Osteocyte (in vitro differentiated cells): Measurements from ENCODE around the gene CTNNA2. TPM values are rescaled to one million over a fixed set of nuclear protein-coding genes. Genes with fewer than 3 reads are reported as not detected.
"Not testable (repeated sequence)": the region's sequence is repeated elsewhere in the genome, so short reads cannot be mapped to it uniquely, and the experiment has no call there.

ENCODE experiments used
- DNase-seq: peaks from one replicate; pipeline ENCODE4 v3.0.0; 2021; ENCODE audit warnings: mixed read lengths; ENCODE audit not compliant: unreplicated experiment; ENCODE audit errors: extremely low spot score
- H3K27ac Mint-ChIP-seq: one replicate; pipeline ENCODE4 v1.8.0; 2021; ENCODE audit warnings: mild to moderate bottlenecking, mixed read lengths; ENCODE audit not compliant: unreplicated experiment
- H3K27me3 Mint-ChIP-seq: one replicate; pipeline ENCODE4 v1.8.0; 2021; ENCODE audit warnings: mixed read lengths; ENCODE audit not compliant: unreplicated experiment
- H3K36me3 Mint-ChIP-seq: one replicate; pipeline ENCODE4 v1.8.0; 2021; ENCODE audit warnings: mixed read lengths; ENCODE audit not compliant: unreplicated experiment
- H3K4me1 Mint-ChIP-seq: one replicate; pipeline ENCODE4 v1.8.0; 2021; ENCODE audit warnings: mixed read lengths; ENCODE audit not compliant: unreplicated experiment
- H3K4me3 Mint-ChIP-seq: one replicate; pipeline ENCODE4 v1.8.0; 2021; ENCODE audit warnings: mild to moderate bottlenecking, moderate library complexity, mixed read lengths; ENCODE audit not compliant: unreplicated experiment
- H3K9me3 Mint-ChIP-seq: one replicate; pipeline ENCODE4 v1.8.0; 2021; ENCODE audit warnings: mixed read lengths; ENCODE audit not compliant: unreplicated experiment
- CTCF ChIP-seq: fragments of 200-600 bp; sonication (generic); IDR thresholded peaks from 2 replicates; pipeline ENCODE4 v1.5.0; 2021; ENCODE audit warnings: antibody characterized with exemption, mild to moderate bottlenecking, moderate library complexity
- total RNA-seq: library from RNA; stranded (reverse); gene quantifications from 2 replicates; pipeline ENCODE4 v1.2.1, GENCODE V29; 2021

The CTNNA2 gene
- total RNA-seq, 1 donor from 2014 or later, result not detected

- Mint-ChIP-seq H3K4me1 (no peaks in the 10 kb centered on the region), H3K36me3 (no peaks in the 10 kb centered on the region), H3K9me3 (peaks cover 10% of the 10 kb centered on the region), H3K4me3 (no peak overlapping the region), H3K27ac (no peak overlapping the region), H3K27me3 (no peaks in the 10 kb centered on the region)
- DNase-seq, result no peak
- no peak for TF ChIP-seq CTCF
These were observed 515.7 kb downstream of the CTNNA2 start for GRCh38 chr2:80028584-80028983.

DNA sequence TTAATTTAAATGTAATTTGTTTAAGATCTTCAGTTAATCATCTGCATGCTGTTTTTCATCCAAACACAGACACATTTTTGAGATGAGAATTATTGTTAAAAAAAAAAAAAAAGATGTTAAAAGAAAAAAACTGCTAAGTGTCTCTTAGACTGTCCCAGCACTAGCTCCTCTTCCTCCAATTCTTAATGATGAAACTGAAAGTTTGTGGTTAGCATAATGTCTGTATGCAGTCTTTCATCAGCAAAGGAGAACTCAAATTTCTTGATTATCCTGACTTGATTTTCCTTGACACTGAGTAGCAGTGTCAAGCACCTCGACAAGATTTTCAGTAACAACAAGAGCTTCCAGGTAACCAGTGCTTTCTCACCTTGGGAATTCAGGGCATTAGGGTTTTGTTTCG is 517.3 kb downstream of the CTNNA2 start:
- TF ChIP-seq CTCF, result no peak
- peaks cover 10% of the 10 kb centered on the region for H3K9me3 Mint-ChIP-seq

DNA sequence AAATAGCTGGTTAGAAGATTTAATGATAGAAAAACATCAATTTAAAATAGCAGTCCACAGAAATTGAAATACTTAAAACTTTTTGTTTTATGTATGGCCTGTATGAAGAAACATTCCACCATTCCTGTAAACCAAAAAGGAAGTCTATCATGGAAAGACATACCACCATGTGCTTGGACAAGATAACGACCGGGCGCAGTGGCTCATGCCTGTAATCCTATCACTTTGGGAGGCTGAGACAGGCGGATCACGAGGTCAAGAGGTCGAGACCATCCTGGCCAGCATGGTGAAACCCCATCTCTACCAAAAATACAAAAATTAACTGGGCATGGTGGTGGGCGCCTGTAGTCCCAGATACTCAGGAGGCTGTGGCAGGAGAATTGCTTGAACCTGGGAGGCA is 519.8 kb downstream of the CTNNA2 start:
- H3K27ac Mint-ChIP-seq, H3K36me3 Mint-ChIP-seq, H3K4me1 Mint-ChIP-seq, H3K4me3 Mint-ChIP-seq, DNase-seq, H3K27me3 Mint-ChIP-seq: not testable (repeated sequence)
- peaks cover 10% of the 10 kb centered on the region for H3K9me3 Mint-ChIP-seq

More for the DNA sequence above, 517.3 kb downstream of the CTNNA2 start:
- no peaks in the 10 kb centered on the region for H3K4me1 Mint-ChIP-seq
- H3K27ac Mint-ChIP-seq, result no peak overlapping the region
- no peak overlapping the region for H3K4me3 Mint-ChIP-seq
- no peaks in the 10 kb centered on the region for H3K36me3 Mint-ChIP-seq
- DNase-seq, result no peak
- H3K27me3 Mint-ChIP-seq, result no peaks in the 10 kb centered on the region

DNA sequence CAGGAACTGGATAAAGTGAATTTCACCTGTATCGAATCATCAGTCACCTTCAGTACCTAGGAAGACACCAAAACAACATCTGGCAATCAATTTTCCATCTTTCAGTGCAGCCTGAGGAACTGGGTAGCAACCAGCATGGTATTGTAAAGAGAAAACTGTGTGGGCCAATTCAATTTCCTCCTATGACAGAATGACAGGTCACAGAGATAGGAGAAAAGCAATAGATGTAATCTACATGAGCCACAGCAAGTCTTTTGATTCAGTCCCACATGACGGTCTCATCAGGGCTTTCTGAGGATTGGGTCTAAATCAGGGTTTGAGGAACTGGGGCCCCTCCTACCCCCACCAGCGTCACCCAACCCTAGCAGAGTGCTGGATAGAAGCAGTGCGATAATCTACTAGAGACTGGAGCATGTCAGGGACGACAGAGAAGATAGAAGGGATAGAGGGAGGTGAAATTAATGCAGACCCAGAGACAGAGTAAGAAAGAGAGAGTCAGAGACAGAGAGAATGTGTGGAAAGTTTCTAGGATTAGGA is 523.0 kb downstream of the CTNNA2 start:
- H3K4me3 Mint-ChIP-seq, result no peak overlapping the region
- H3K4me1 Mint-ChIP-seq, result no peaks in the 10 kb centered on the region

DNA sequence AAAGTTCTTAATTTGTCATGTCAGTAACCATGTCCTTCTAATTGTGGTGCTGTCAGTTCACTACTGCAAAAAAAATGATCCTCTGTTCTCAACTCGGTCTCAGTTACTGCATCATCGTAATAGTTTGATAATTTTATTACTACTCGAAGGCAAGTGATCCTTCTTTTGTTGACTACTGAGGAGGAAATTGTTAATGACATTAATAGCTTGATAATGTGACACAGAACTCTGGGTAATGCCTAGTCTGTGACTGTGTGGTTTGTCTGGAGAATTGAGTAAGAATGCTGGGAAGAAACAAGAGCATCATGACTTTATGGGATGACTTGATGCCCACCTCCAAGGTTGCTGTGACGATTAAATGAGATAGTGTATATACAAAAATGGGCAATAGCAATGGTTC is 524.5 kb downstream of the CTNNA2 start:
- Mint-ChIP-seq H3K9me3 (peaks cover 6% of the 10 kb centered on the region), H3K36me3 (no peaks in the 10 kb centered on the region), H3K27me3 (no peaks in the 10 kb centered on the region), H3K4me1 (no peaks in the 10 kb centered on the region), H3K27ac (no peak overlapping the region), H3K4me3 (no peak overlapping the region)
- no peak for TF ChIP-seq CTCF
- DNase-seq, result no peak

More for the DNA sequence above, 523.0 kb downstream of the CTNNA2 start:
- no peak for DNase-seq
- no peaks in the 10 kb centered on the region for H3K36me3 Mint-ChIP-seq
- TF ChIP-seq CTCF, result no peak
- peaks cover 7% of the 10 kb centered on the region for H3K9me3 Mint-ChIP-seq
- H3K27ac Mint-ChIP-seq, result no peak overlapping the region
- H3K27me3 Mint-ChIP-seq, result no peaks in the 10 kb centered on the region

- Mint-ChIP-seq H3K4me1 (no peaks in the 10 kb centered on the region), H3K9me3 (peaks cover 7% of the 10 kb centered on the region), H3K36me3 (no peaks in the 10 kb centered on the region)
These were observed 527.4 kb downstream of the CTNNA2 start for GRCh38 chr2:80040226-80040625.

More at GRCh38 chr2:80040226-80040625, 527.4 kb downstream of the CTNNA2 start:
- H3K27me3 Mint-ChIP-seq, result no peaks in the 10 kb centered on the region
- H3K4me3 Mint-ChIP-seq, result no peak overlapping the region
- TF ChIP-seq CTCF, result no peak
- no peak overlapping the region for H3K27ac Mint-ChIP-seq
- DNase-seq, result no peak
